Hepatic stellate cell (primary cell): ENCODE data around the gene OSTN.
A peak's percentile ranks its signal among the peaks of the same experiment; 100 is the strongest.
"Not testable (repeated sequence)": the region's sequence is repeated elsewhere in the genome, so short reads cannot be mapped to it uniquely, and the experiment has no call there.

Experiments used
- DNase-seq: peaks from one replicate; pipeline ENCODE4 v3.0.0; 2011; ENCODE audit warnings: low spot score

OSTN gene

GRCh38 chr3:191198932-191199331 lies at the start of gene OSTN:
Gene OSTN, plus strand, starts transcription at chr3:191199241. Its CDS starts 13,292 bp downstream, at chr3:191212533.
- DNase-seq = no peak

- no peak for DNase-seq
Observed at GRCh38 chr3:191151653-191152052, 47.4 kb upstream of the OSTN start.

GRCh38 chr3:191154827-191155226 lies 44.2 kb upstream of the OSTN start:
- DNase-seq = no peak

- DNase-seq = no peak
Observed at GRCh38 chr3:191158247-191158646, 40.8 kb upstream of the OSTN start.

GRCh38 chr3:191158815-191159214 lies 40.2 kb upstream of the OSTN start:
- no peak for DNase-seq

- DNase-seq = no peak
Observed at GRCh38 chr3:191165802-191166201, 33.2 kb upstream of the OSTN start.

- DNase-seq = no peak
Observed at GRCh38 chr3:191166368-191166767, 32.7 kb upstream of the OSTN start.

- DNase-seq = no peak
Observed at GRCh38 chr3:191169566-191169965, 29.5 kb upstream of the OSTN start.

- peak; percentile 2 for DNase-seq
Observed at GRCh38 chr3:191170097-191170496, 28.9 kb upstream of the OSTN start.

GRCh38 chr3:191175102-191175501 lies 23.9 kb upstream of the OSTN start:
- DNase-seq = no peak

- DNase-seq = no peak
Observed at GRCh38 chr3:191176038-191176785, 22.8 kb upstream of the OSTN start.

- not testable (repeated sequence) for DNase-seq
Observed at GRCh38 chr3:191185382-191185781, 13.7 kb upstream of the OSTN start.

GRCh38 chr3:191188246-191188645 lies 10.8 kb upstream of the OSTN start:
- DNase-seq = not testable (repeated sequence)

- DNase-seq = not testable (repeated sequence)
Observed at GRCh38 chr3:191192270-191192669, 6.8 kb upstream of the OSTN start.

GRCh38 chr3:191192941-191193340 lies 6.1 kb upstream of the OSTN start:
- no peak for DNase-seq

GRCh38 chr3:191197761-191198306 lies 1.2 kb upstream of the OSTN start:
- DNase-seq = no peak

- DNase-seq = no peak
Observed at GRCh38 chr3:191198480-191198879, 561 bp upstream of the OSTN start.

GRCh38 chr3:191210032-191210431 lies 11.0 kb downstream of the OSTN start:
- no peak for DNase-seq

GRCh38 chr3:191216510-191216909 lies 17.5 kb downstream of the OSTN start:
- no peak for DNase-seq

GRCh38 chr3:191217301-191217700 lies 18.3 kb downstream of the OSTN start:
- DNase-seq = peak; percentile 45

- DNase-seq = no peak
Observed at GRCh38 chr3:191220908-191221307, 21.9 kb downstream of the OSTN start.

- no peak for DNase-seq
Observed at GRCh38 chr3:191221638-191222037, 22.6 kb downstream of the OSTN start.

GRCh38 chr3:191227541-191227940 lies 28.5 kb downstream of the OSTN start:
- no peak for DNase-seq

- DNase-seq = no peak
Observed at GRCh38 chr3:191234216-191234615, 35.2 kb downstream of the OSTN start.
